HepG2 (cell line): ENCODE results near the gene RBBP5.

ENCODE experiments used
- CC2D1A ChIP-seq: sonication (generic); formaldehyde crosslinking; IDR thresholded peaks from 2 replicates; pipeline ENCODE4 v1.8.1; 2023; ENCODE audit warnings: mild to moderate bottlenecking, missing genetic modification reagents
- ZBTB3 ChIP-seq: sonication (generic); formaldehyde crosslinking; IDR thresholded peaks from 2 replicates; pipeline ENCODE4 v1.4.0; 2020; ENCODE audit warnings: low read depth, mild to moderate bottlenecking, moderate library complexity, missing genetic modification reagents, borderline replicate concordance
- ZNF891 ChIP-seq: sonication (generic); formaldehyde crosslinking; IDR thresholded peaks from 2 replicates; pipeline ENCODE4 v1.5.0; 2020; ENCODE audit warnings: mild to moderate bottlenecking, missing genetic modification reagents

DNA sequence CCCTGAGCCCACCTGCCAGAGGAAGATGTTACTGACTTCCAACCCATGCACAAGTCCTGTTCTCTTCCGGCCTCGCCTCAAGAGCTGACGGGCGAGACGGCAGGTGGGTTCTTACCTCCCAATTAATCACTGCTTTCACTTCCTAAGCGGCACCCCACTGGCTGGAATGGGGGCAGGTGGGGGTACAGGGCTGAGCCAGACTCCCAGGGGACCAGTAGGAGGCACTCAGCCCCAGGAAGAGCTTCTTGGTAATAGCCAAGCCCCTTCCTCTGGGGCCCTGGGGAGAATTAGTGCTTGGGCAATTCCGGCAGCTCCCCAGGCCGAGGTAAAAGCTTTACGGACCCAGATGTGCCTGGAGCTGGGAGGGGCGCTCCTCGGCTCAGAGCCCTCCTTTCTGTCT, 69.1 kb downstream of the RBBP5 start:
- TF ChIP-seq CC2D1A (CRISPR knock-in tag) (no peak), ZNF891 (CRISPR knock-in tag) (no peak), ZBTB3 (CRISPR knock-in tag) (no peak)
